GM08714 (cell line): ENCODE measurements around the gene RMND1.
"Not testable (repeated sequence)": the region's sequence is repeated elsewhere in the genome, so short reads cannot be mapped to it uniquely, and the experiment has no call there.

Source experiments
- H3K4me3 ChIP-seq: fragments of 200-500 bp; sonication (Bioruptor generic); 2 replicates; pipeline ENCODE4 v1.5.1; 2014; ENCODE audit warnings: mild to moderate bottlenecking, low read length, inconsistent platforms
- ZNF274 ChIP-seq: IDR thresholded peaks from 2 replicates; pipeline ENCODE4 v1.6.1; 2012; ENCODE audit warnings: mild to moderate bottlenecking, low read depth, low read length

Gene RMND1

GRCh38 chr6:151372164-151372563, 79.8 kb downstream of the RMND1 start:
- H3K4me3 ChIP-seq, result no peak overlapping the region
- TF ChIP-seq ZNF274, result no peak

- no peak for TF ChIP-seq ZNF274
Observed at GRCh38 chr6:151370509-151371078, 81.3 kb downstream of the RMND1 start.

GRCh38 chr6:151365233-151365632, 86.7 kb downstream of the RMND1 start:
- no peak overlapping the region for H3K4me3 ChIP-seq
- TF ChIP-seq ZNF274, result no peak

More at GRCh38 chr6:151370509-151371078, 81.3 kb downstream of the RMND1 start:
- H3K4me3 ChIP-seq, result no peak overlapping the region

- no peak overlapping the region for H3K4me3 ChIP-seq
- TF ChIP-seq ZNF274, result no peak
Observed at GRCh38 chr6:151359486-151359885, 92.4 kb downstream of the RMND1 start.

- no peak for TF ChIP-seq ZNF274
Observed at GRCh38 chr6:151358475-151358874, 93.5 kb downstream of the RMND1 start.

GRCh38 chr6:151357758-151358436, 94.0 kb downstream of the RMND1 start:
- TF ChIP-seq ZNF274, result no peak
- no peak overlapping the region for H3K4me3 ChIP-seq

More at GRCh38 chr6:151358475-151358874, 93.5 kb downstream of the RMND1 start:
- no peak overlapping the region for H3K4me3 ChIP-seq

- H3K4me3 ChIP-seq, result not testable (repeated sequence)
Observed at GRCh38 chr6:151356983-151357382, 94.9 kb downstream of the RMND1 start.
